HG02571 (cell line): ENCODE results near the gene LRP2BP.

ENCODE experiments used
- ATAC-seq: cut with Tn5 transposase; IDR thresholded peaks from one replicate; pipeline ENCODE4 v1.9.1; 2021; ENCODE audit warnings: mild to moderate bottlenecking, moderate library complexity; ENCODE audit not compliant: unreplicated experiment

The LRP2BP gene

GRCh38 chr4:185395956-185396723 is 416 bp upstream of the LRP2BP start:
- peak; percentile 76 for ATAC-seq

- ATAC-seq = no peak
These were observed 1.0 kb downstream of the LRP2BP start for GRCh38 chr4:185394568-185395237.

- ATAC-seq = no peak
These were observed 3.6 kb downstream of the LRP2BP start for GRCh38 chr4:185392156-185392555.

GRCh38 chr4:185390941-185391340 is 4.8 kb downstream of the LRP2BP start:
- no peak for ATAC-seq

- ATAC-seq = no peak
These were observed 7.8 kb downstream of the LRP2BP start for GRCh38 chr4:185387957-185388356.

- ATAC-seq = no peak
These were observed 10.8 kb downstream of the LRP2BP start for GRCh38 chr4:185384930-185385331.

GRCh38 chr4:185384061-185384460 is 11.7 kb downstream of the LRP2BP start:
- no peak for ATAC-seq

- ATAC-seq = no peak
These were observed 12.3 kb downstream of the LRP2BP start for GRCh38 chr4:185383451-185383850.

GRCh38 chr4:185382754-185383153 is 13.0 kb downstream of the LRP2BP start:
- ATAC-seq = no peak

- ATAC-seq = no peak
These were observed 14.2 kb downstream of the LRP2BP start for GRCh38 chr4:185381288-185382196.

- ATAC-seq = no peak
These were observed 15.4 kb downstream of the LRP2BP start for GRCh38 chr4:185380320-185380719.

GRCh38 chr4:185379326-185380295 is 16.1 kb downstream of the LRP2BP start:
- no peak for ATAC-seq

- no peak for ATAC-seq
These were observed 17.5 kb downstream of the LRP2BP start for GRCh38 chr4:185378264-185378663.

- no peak for ATAC-seq
These were observed 21.2 kb downstream of the LRP2BP start for GRCh38 chr4:185374573-185374972.

GRCh38 chr4:185374027-185374426 is 21.7 kb downstream of the LRP2BP start:
- no peak for ATAC-seq

- no peak for ATAC-seq
These were observed 24.0 kb downstream of the LRP2BP start for GRCh38 chr4:185371702-185372101.

- no peak for ATAC-seq
These were observed 25.3 kb downstream of the LRP2BP start for GRCh38 chr4:185370268-185370949.

GRCh38 chr4:185369731-185370130 is 26.0 kb downstream of the LRP2BP start:
- ATAC-seq = no peak

- ATAC-seq = no peak
These were observed 30.8 kb downstream of the LRP2BP start for GRCh38 chr4:185364886-185365285.

GRCh38 chr4:185363251-185363650 is 32.5 kb downstream of the LRP2BP start:
- ATAC-seq = no peak
